Ovary (tissue), 9 donors: Measurements from ENCODE around the gene TMEM250. TPM values are rescaled to one million over a fixed set of nuclear protein-coding genes. Genes with fewer than 3 reads are reported as not detected.

ENCODE experiments used
- DNase-seq, 5 donors: peaks; one replicate each; pipeline ENCODE4 v3.0.0-alpha.2; 2019 to 2020
- H3K27ac ChIP-seq, 2 donors: fragments of 200-600 bp; one replicate each; pipeline versions ENCODE4 v1.5.1 to v1.8.0; 2019 to 2022
- H3K27me3 ChIP-seq: fragments of 200-600 bp; one replicate; pipeline ENCODE4 v1.8.0; 2022
- H3K36me3 ChIP-seq: fragments of 200-600 bp; sonication (generic); one replicate; pipeline ENCODE4 v1.5.1; 2019
- H3K4me1 ChIP-seq: one replicate; pipeline ENCODE4 v1.8.1; 2013; ENCODE audit warnings: mild to moderate bottlenecking, moderate library complexity; ENCODE audit not compliant: insufficient read depth
- H3K4me3 ChIP-seq: fragments of 200-600 bp; sonication (generic); one replicate; pipeline ENCODE4 v1.5.1; 2017
- H3K9me3 ChIP-seq, 2 donors: fragments of 200-600 bp in 1 of 2; sonication (generic) in 1 of 2; one replicate each; pipeline versions ENCODE4 v1.5.1 to v1.8.1; 2013 to 2019; ENCODE audit warnings: mild to moderate bottlenecking in 1 of 2, moderate library complexity in 1 of 2
- EP300 ChIP-seq: sonication (generic); formaldehyde crosslinking; IDR thresholded peaks from one replicate; pipeline ENCODE4 v1.6.1; 2017; ENCODE audit warnings: antibody characterized with exemption
- POLR2A ChIP-seq: fragments of 450-650 bp; IDR thresholded peaks from one replicate; pipeline ENCODE4 v1.6.1; 2017; ENCODE audit warnings: antibody characterized with exemption, mild to moderate bottlenecking, moderate library complexity
- WGBS, 3 donors: extraction: QIAGEN DNeasy Blood & Tissue Kit in 1 of 3; methylation state at CpG; one replicate each; pipeline versions ENCODE4 v1.1.5 to v1.1.7; 2013 to 2017; 5-methylcytosine and 5-hydroxymethylcytosine counted together
- intact Hi-C, 4 donors: fragments of 100-400 bp; cut with DNase I; formaldehyde crosslinking; loops; one replicate each; pipeline versions ENCODE4 v1.11.0 to v1.15.1; 2022 to 2023
- polyA plus RNA-seq, 2 donors: library from polyadenylated mRNA; stranded (reverse); fragments of 200-250 nt in 1 of 2; fragments of 350-450 nt in 1 of 2; fragmentation: Illumina TruSeq in 1 of 2; extraction: RNeasy Lipid Tissue Mini Kit (QIAGEN cat#74804) in 1 of 2; gene quantifications; one replicate each; pipeline ENCODE4 v1.2.3, GENCODE V29; 2013 to 2014
- total RNA-seq, 7 donors: library from RNA; depleted of rRNA in 2 of 7; stranded (reverse); fragments of >200 nt in 2 of 7; fragmentation: NEBNext Ultra II Directional in 3 of 7; extraction: Animal tissue kit (Norgen Biotek cat#: 25700) in 3 of 7; gene quantifications; one replicate each; pipeline versions ENCODE4 v1.1.0 to v1.2.4, GENCODE V29; 2016 to 2023
- TF ChIP-seq, protein P1 (sequence below), 3 donors: fragments of 450-650 bp in 2 of 3; fragments of 200-600 bp in 1 of 3; IDR thresholded peaks; one replicate each; pipeline versions ENCODE4 v1.5.1 to v1.8.0; 2016 to 2022; ENCODE audit warnings: antibody characterized with exemption in 3 of 3, mild to moderate bottlenecking in 1 of 3
- donor health status: DM: no; HTN: no; CAD: no; lungs with moderate emphysema.
- donor health status: DM: no; HTN: no; CAD: no.
- donor health status: Bipolar disorder and iron deficiency.
- donor health status: DM: yes; HTN: yes; CAD: no.
- donor health status: DM: no; HTN: no; CAD: no.
- donor health status: DM: yes; HTN: yes; CAD: no.

The TMEM250 gene
- total and polyA plus RNA-seq, 9 donors, result 3.7 to 35.2 (median 24.8) TPM

DNA sequence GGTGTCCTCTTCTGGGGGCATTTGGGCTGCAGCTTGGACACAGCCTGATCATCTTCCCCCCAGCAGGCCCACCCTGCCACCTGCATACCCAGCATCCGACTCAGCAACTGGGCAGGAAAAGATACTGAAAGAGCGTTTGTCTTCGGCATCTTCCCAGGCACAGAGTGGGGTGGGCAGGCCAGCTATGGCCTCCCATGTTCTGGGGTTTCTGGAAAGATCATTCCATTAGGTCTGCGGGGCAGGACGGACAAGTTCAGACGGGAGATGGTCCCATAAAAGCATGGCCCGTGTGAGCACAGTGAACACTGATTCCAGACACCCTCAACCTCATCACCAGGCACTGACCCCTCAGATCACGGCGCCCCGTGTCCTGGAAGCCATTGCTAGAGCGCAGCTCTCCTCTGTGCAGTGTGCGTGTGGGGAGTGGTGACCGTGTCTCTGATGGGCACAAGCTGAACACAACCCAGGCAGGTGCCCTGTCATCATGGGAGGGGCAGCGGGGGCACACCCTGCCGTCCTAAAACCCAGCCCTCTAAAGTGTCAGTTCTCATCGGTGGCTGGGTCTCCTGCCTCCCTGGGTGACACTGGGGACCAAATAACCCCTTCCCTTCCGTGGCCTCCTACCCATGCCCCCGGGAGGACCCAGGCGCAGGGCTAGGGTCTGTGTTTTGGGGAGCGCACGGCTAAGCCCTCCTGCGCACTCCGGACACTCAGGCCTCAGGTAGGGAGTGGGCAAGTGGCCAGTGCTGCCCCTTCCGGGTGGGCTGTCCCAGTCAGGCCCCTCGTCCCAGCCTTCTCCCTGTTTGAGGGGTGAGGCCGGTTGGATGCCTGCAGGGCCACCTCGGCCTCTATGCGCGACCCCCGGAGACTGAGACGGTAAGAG is 13.2 kb upstream of the TMEM250 start:
- 42 to 49% (median 47%) methylated on average over 31 of the region's 31 CpGs for WGBS, 3 donors

DNA sequence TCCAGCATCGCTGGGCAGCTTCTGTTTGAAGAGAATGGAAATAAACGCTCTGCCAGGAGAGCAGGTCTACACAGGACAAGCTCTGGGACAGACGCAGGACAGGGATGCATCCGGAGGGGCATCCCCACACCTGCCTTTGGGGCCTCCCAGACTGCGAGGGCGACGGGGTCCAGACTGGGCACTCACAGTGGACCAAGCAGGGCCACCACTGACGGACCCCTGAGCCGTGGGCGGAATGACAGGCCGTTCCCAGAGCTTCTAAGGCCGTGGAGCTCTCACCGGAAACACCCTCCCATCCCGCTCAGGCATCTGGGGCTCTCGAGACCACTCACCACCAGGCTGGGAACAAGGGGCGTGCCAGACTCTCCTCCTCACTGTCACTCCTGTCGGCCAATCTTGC is 10.5 kb upstream of the TMEM250 start:
- intact Hi-C loops, result loop anchor here in 3 of 4 donors (5.0 to 10.0 kb wide), 3 partner anchors 148 to 424 kb away; partner anchors contain the start of gene KCNT1 (in 1 of the 3)
- H3K36me3 ChIP-seq, result no peaks in the 10 kb centered on the region
- no peak overlapping the region for H3K4me3 ChIP-seq
- no peaks in the 10 kb centered on the region for H3K27me3 ChIP-seq
- TF ChIP-seq, protein P1, sequence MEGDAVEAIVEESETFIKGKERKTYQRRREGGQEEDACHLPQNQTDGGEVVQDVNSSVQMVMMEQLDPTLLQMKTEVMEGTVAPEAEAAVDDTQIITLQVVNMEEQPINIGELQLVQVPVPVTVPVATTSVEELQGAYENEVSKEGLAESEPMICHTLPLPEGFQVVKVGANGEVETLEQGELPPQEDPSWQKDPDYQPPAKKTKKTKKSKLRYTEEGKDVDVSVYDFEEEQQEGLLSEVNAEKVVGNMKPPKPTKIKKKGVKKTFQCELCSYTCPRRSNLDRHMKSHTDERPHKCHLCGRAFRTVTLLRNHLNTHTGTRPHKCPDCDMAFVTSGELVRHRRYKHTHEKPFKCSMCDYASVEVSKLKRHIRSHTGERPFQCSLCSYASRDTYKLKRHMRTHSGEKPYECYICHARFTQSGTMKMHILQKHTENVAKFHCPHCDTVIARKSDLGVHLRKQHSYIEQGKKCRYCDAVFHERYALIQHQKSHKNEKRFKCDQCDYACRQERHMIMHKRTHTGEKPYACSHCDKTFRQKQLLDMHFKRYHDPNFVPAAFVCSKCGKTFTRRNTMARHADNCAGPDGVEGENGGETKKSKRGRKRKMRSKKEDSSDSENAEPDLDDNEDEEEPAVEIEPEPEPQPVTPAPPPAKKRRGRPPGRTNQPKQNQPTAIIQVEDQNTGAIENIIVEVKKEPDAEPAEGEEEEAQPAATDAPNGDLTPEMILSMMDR (IDR thresholded peaks at IDR 0.05), result no peak
- TF ChIP-seq POLR2A, result no peak
- TF ChIP-seq EP300, result no peak
- WGBS, 3 donors, result 34 to 48% (median 35%) methylated on average over 17 of the region's 17 CpGs
- H3K4me1 ChIP-seq, result no peaks in the 10 kb centered on the region
- H3K9me3 ChIP-seq, result no peaks in the 10 kb centered on the region
- no peak overlapping the region for H3K27ac ChIP-seq
- no peak for DNase-seq

More for the DNA sequence above, 13.2 kb upstream of the TMEM250 start:
- no peaks in the 10 kb centered on the region for H3K27me3 ChIP-seq
- no peak for DNase-seq
- H3K4me3 ChIP-seq, result no peak overlapping the region
- H3K36me3 ChIP-seq, result no peaks in the 10 kb centered on the region
- no peaks in the 10 kb centered on the region for H3K9me3 ChIP-seq
- intact Hi-C loops, result no loop called here
- TF ChIP-seq EP300 (no peak), POLR2A (no peak)
- TF ChIP-seq, protein P1 (IDR thresholded peaks at IDR 0.05), result no peak
- no peaks in the 10 kb centered on the region for H3K4me1 ChIP-seq
- H3K27ac ChIP-seq, result no peak overlapping the region

GRCh38 chr9:136128436-136128835 is 9.8 kb upstream of the TMEM250 start:
- DNase-seq, result no peak
- H3K4me3 ChIP-seq, result no peak overlapping the region
- TF ChIP-seq, protein P1 (IDR thresholded peaks at IDR 0.05), result no peak
- TF ChIP-seq EP300 (no peak), POLR2A (no peak)
- intact Hi-C loops, result loop anchor here in 3 of 4 donors (5.0 to 10.0 kb wide), 3 partner anchors 149 to 424 kb away; partner anchors contain the start of gene KCNT1 (in 1 of the 3)
- H3K4me1 ChIP-seq, result no peaks in the 10 kb centered on the region
- WGBS, 3 donors, result 68 to 72% (median 71%) methylated on average over 17 of the region's 17 CpGs
- no peaks in the 10 kb centered on the region for H3K27me3 ChIP-seq
- no peaks in the 10 kb centered on the region for H3K36me3 ChIP-seq
- H3K27ac ChIP-seq, result no peak overlapping the region
- H3K9me3 ChIP-seq, result no peaks in the 10 kb centered on the region

- Histone ChIP-seq H3K36me3 (no peaks in the 10 kb centered on the region), H3K4me3 (no peak overlapping the region), H3K9me3 (no peaks in the 10 kb centered on the region), H3K27ac (no peak overlapping the region), H3K4me1 (peaks cover 2% of the 10 kb centered on the region), H3K27me3 (no peaks in the 10 kb centered on the region)
- TF ChIP-seq, protein P1 (IDR thresholded peaks at IDR 0.05), result no peak
- no peak for TF ChIP-seq POLR2A
- TF ChIP-seq EP300, result no peak
- 72 to 80% (median 77%) methylated on average over 18 of the region's 18 CpGs for WGBS, 3 donors
- no peak for DNase-seq
- intact Hi-C loops, result loop anchor here in 3 of 4 donors (5.0 to 10.0 kb wide), 3 partner anchors 150 to 423 kb away; partner anchors contain the start of gene KCNT1 (in 1 of the 3)
These were observed 8.6 kb upstream of the TMEM250 start for GRCh38 chr9:136127313-136127712.
